HEK293T (cell line): ENCODE results near the gene LGMN.
"Not testable (repeated sequence)": the region's sequence is repeated elsewhere in the genome, so short reads cannot be mapped to it uniquely, and the experiment has no call there.

Experiments
- HDGF ChIP-seq: fragments of 450-650 bp; IDR thresholded peaks from 2 replicates; pipeline ENCODE4 v1.6.1; 2017; ENCODE audit warnings: antibody characterized with exemption, borderline replicate concordance
- ZNF384 ChIP-seq: fragments of 450-650 bp; IDR thresholded peaks from 2 replicates; pipeline ENCODE4 v1.6.1; 2016

- TF ChIP-seq ZNF384, HDGF: not testable (repeated sequence)
Measured at GRCh38 chr14:92763666-92764631, 15.5 kb upstream of the LGMN start.
